AG10803 (cell line): ENCODE data around the gene ACYP1.
A peak's percentile ranks its signal among the peaks of the same experiment; 100 is the strongest.

Experiments used
- DNase-seq: peaks from one replicate; pipeline ENCODE4 v3.0.0; 2010; ENCODE audit warnings: low read depth
- H3K4me3 ChIP-seq: 2 replicates; pipeline ENCODE4 v1.5.1; 2011; ENCODE audit warnings: mild to moderate bottlenecking, low read length, control low read depth
- TF ChIP-seq, protein P1 (sequence below): conservative IDR thresholded peaks from 2 replicates; pipeline ENCODE4 v1.5.1; 2011; ENCODE audit warnings: mild to moderate bottlenecking, low read length, control low read depth, inconsistent platforms

ACYP1 gene

DNA sequence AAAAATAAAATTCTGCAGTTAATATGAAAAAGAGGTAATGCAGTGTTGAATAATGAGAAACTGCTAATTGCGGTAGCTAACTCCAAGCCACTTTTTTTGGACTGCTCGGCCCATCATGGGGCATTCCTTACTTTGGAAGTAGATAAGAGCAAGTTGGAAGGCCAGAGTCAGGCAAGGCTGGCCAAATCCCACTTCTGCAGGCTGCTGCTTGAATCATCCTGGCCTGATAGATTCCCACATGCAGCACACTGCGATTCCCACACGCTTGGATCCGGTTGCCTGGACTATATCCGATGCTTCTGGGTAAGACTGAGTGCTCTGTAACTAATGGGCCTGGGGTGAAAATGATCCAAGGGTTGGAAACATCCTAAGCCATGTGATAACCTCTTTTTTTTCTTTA is 50.5 kb downstream of the ACYP1 start:
- H3K4me3 ChIP-seq = no peak overlapping the region

DNA sequence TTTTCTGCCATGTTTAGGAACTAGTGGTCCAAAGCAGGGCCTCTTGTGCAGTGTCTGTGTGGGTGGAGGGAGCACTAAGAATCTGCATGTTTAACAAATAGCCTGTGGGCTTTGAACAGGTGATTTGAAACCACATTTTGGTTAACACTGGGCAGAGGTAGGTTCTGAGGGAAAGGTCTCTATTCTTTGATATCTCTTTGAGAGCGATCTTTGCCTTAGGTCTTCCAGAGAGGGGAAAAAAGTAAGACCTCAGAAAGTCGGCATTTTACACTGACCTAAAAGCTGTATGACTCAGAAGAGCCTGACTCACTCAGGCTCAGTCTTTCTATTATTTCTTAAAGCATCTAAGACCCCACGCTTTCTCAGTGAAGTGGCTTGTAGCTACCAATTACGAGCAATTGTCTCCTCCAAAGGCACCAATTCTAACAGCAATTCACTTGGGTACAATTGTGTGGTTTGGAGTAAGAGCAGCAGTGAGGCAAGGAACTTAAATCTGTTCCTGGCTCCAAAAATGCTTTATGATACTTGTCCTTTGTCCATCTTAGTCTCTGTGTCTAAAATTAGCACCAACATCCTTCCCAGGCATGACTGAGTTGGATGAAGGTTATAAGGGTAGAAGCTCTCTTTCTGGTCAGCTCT is 52.3 kb downstream of the ACYP1 start:
- H3K4me3 ChIP-seq = no peak overlapping the region
- TF ChIP-seq, protein P1, sequence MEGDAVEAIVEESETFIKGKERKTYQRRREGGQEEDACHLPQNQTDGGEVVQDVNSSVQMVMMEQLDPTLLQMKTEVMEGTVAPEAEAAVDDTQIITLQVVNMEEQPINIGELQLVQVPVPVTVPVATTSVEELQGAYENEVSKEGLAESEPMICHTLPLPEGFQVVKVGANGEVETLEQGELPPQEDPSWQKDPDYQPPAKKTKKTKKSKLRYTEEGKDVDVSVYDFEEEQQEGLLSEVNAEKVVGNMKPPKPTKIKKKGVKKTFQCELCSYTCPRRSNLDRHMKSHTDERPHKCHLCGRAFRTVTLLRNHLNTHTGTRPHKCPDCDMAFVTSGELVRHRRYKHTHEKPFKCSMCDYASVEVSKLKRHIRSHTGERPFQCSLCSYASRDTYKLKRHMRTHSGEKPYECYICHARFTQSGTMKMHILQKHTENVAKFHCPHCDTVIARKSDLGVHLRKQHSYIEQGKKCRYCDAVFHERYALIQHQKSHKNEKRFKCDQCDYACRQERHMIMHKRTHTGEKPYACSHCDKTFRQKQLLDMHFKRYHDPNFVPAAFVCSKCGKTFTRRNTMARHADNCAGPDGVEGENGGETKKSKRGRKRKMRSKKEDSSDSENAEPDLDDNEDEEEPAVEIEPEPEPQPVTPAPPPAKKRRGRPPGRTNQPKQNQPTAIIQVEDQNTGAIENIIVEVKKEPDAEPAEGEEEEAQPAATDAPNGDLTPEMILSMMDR = no peak
- DNase-seq = peak; percentile 69

More for the DNA sequence above, 50.5 kb downstream of the ACYP1 start:
- TF ChIP-seq, protein P1 = no peak
- DNase-seq = no peak

DNA sequence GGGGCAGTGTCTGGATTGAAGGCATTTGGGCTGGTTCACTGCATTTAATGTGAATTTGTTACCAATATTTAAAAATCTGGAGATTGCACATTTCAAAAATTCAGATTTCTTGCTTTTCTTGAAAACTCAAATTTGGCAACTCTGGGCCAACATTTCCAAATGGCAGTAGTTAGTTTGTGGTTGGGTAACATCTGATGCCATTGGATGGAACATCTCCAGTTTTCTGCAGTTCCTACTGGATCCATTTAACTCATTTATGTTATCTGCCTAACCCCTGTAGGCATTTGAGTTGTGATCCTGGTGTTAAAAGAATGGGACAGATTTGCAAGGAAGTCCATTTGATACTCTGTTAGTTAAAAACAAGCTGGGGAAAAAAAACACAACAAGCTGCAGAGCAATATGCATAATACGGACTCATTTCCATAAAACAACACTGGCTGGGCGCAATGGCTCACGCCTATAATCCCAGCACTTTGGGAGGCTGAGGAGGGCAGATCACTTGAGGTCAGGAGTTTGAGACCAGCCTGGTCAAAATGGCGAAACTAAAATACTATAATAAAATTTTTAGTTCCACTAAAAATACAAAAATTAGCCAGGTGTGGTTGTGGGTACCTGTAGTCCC is 53.2 kb downstream of the ACYP1 start:
- TF ChIP-seq, protein P1 = no peak
- peak; percentile 66 for DNase-seq
- H3K4me3 ChIP-seq = no peak overlapping the region

DNA sequence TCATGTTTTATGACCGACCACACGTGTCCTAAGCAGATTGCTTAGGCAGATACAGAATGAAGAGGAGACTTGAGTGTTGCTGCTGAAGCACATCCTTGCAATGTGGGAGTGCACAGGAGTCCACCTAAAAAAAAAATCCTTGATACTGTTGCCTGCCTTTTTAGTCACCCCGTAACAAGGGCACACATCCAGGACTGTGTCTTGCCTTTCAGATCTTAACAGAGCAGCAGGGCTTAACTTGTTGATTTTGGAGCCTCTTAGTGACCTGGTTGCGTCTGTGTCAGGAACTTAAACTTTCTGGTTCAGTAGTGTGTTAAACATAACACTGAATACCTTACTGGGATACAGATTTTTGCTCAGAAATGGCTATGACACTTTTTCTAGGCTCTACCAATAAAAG is 54.6 kb downstream of the ACYP1 start:
- DNase-seq = no peak
- H3K4me3 ChIP-seq = no peak overlapping the region
- TF ChIP-seq, protein P1 = no peak

DNA sequence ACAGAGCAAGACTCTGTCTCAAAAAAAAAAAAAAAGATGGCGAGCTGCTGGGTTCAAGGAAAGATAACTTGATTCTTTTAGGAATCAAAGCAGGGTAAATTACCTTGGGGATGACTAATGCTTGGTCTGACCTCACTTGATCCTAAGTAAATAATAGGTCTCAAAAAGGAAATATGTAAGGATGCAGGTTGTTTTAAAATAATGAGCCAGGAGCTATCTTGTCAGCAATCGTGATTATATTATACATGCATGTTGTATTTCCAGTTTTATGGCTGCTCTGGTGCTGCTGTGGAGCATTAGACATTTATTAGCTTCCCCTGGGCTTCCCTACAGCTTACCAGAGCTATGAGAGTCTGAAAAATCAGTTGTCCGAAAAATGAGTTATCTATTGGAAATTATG is 58.5 kb downstream of the ACYP1 start:
- TF ChIP-seq, protein P1 = no peak
- DNase-seq = no peak
- H3K4me3 ChIP-seq = no peak overlapping the region

DNA sequence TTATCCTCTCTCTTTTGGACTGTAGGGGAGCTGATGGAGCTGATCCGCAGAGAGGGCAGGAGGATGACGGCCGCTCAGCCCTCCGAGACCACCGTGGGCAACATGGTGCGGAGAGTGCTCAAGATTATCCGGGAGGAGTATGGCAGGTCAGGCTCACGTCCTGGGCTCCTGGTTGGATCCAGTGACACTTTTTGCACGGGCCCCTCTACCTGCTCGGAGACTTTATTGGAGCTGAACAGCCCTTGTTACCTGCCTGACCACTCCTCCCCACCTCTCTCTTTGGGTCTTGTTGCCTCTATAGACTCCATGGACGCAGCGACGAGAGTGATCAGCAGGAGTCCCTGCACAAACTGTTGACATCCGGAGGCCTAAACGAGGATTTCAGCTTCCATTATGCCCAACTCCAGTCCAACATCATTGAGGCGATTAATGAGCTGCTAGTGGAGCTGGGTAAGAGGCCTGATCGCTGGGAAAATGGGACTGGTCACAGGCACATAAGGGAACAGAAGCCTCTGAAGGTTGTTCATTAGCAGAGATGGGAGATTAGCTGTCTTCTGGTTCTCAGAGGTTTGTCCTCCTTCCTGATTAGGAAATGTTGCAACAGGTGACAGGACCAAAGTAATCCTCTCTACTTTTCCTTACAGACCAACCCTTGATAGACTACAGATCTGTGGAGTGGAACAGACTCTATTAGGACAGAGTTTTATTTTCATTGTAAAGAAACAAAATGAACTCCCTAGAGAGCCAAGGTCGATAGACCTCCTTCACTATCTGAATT is 60.4 kb downstream of the ACYP1 start:
- TF ChIP-seq, protein P1 = no peak
- peak overlapping the region; percentile 93 for H3K4me3 ChIP-seq
- DNase-seq = no peak
